Measurements from ENCODE around the gene BPI. TPM values are rescaled to one million over a fixed set of nuclear protein-coding genes. Genes with fewer than 3 reads are reported as not detected.

BPI gene
- total RNA-seq, 1 experiment from 2014 or later, result not detected

DNA sequence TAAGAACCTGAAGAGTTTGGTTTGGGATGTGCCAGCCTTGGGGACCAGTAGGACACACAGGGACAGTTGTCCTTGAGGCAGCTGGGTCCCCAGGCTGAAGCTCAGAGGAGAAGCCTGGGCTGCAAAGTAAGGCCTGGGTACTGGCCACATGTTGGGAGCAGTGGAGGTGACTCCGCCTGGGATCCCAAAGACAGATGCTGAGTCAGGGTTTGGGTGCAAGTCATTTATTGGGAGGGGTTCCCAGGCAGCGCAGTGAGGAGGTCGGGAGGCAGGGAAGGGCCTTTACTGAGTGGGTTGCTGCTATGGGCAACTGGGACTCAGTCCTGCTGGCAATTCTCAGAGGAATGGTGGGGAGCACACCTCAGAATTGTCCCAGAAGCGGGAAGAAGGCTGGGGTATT lies 12.4 kb downstream of the BPI start:
- no peak overlapping the region; a peak in 1 of 7 replicates for H3K27ac Mint-ChIP-seq
- Histone ChIP-seq H4K91ac (ENCODE audit: insufficient read length, low read depth, low read length) (no peak overlapping the region), H3K18ac (ENCODE audit: insufficient read length, low read depth, low read length) (no peak overlapping the region), H2BK120ac (ENCODE audit: low read depth, low read length, poor library complexity, severe bottlenecking) (no peak overlapping the region), H3K56ac (ENCODE audit: insufficient read length, low read depth, low read length) (no peak overlapping the region), H3K79me2 (ENCODE audit: insufficient read depth, low read length) (no peaks in the 10 kb centered on the region), H3K4ac (ENCODE audit: low read depth, low read length) (no peak overlapping the region), H3K9me3 (ENCODE audit: control insufficient read depth, low read depth, low read length) (no peaks in the 10 kb centered on the region), H2BK12ac (ENCODE audit: insufficient read length, low read depth, low read length) (no peak overlapping the region), H4K5ac (ENCODE audit: insufficient read length, low read depth, low read length) (no peak overlapping the region), H3K23ac (ENCODE audit: insufficient read length, low read depth, low read length) (no peak overlapping the region), H3K79me1 (ENCODE audit: insufficient read depth, low read depth, low read length, poor library complexity, severe bottlenecking) (no peaks in the 10 kb centered on the region), H3K27me3 (ENCODE audit: insufficient read depth, low read length) (no peaks in the 10 kb centered on the region), H3K9ac (ENCODE audit: extremely low read depth, insufficient read length, low read length) (no peak overlapping the region), H2BK5ac (ENCODE audit: insufficient read length, low read length) (no peak overlapping the region), H3K4me2 (ENCODE audit: insufficient read depth, insufficient read length, low read length) (no peak overlapping the region), H3T11ph (ENCODE audit: low read length) (no peak overlapping the region), H3K4me1 (ENCODE audit: insufficient read depth, low read length) (no peaks in the 10 kb centered on the region), H3K14ac (ENCODE audit: insufficient read depth, low read length) (no peak overlapping the region), H4K20me1 (ENCODE audit: control insufficient read depth, insufficient read depth, insufficient read length) (no peaks in the 10 kb centered on the region), H2BK20ac (ENCODE audit: low read depth, low read length, poor library complexity, severe bottlenecking) (no peak overlapping the region), H4K8ac (replicated peaks; ENCODE audit: insufficient read length, low read depth, low read length) (no peak overlapping the region), H3K27ac (ENCODE audit: insufficient read length, low read depth, low read length) (no peak overlapping the region), H3K23me2 (ENCODE audit: insufficient read length, low read depth, low read length, poor library complexity, severe bottlenecking) (no peaks in the 10 kb centered on the region), H2BK15ac (ENCODE audit: low read depth, low read length) (no peak overlapping the region), H2AK5ac (ENCODE audit: insufficient read length, low read length) (no peak overlapping the region), H2AFZ (ENCODE audit: low read length) (no peak overlapping the region)
- TF ChIP-seq CTCF (conservative IDR thresholded peaks at IDR 0.05), result no peak
- H3K4me3 Mint-ChIP-seq, result no peak overlapping the region
- H3K4me1 Mint-ChIP-seq, result peaks cover 2 to 3% of the 10 kb centered on the region in 2 experiments; a peak in 1 of 4 replicates
- WGBS (ENCODE audit: extremely low coverage, insufficient read length, low lambda C conversion rate), result no CpG with 5 or more reads among the region's 4 CpGs
- no peaks in the 10 kb centered on the region for H3K36me3 Mint-ChIP-seq (ENCODE audit: insufficient read depth in 1 of 3, low read depth in 3 of 3)
- DNase-seq, result no peak
- H3K27me3 Mint-ChIP-seq (ENCODE audit: low read depth), result peaks cover 34% of the 10 kb centered on the region
- H3K9me3 Mint-ChIP-seq, result no peaks in the 10 kb centered on the region
